ENCODE results near the gene SPATA24. TPM values are rescaled to one million over a fixed set of nuclear protein-coding genes. Genes with fewer than 3 reads are reported as not detected.

The SPATA24 gene
- total and polyA plus RNA-seq, 2 of the 13 experiments (the other 11 are each of a cell fraction or from before 2014, with no cell fraction given), result 6.0 to 11.1 TPM

- intact Hi-C loops (cut with micrococcal nuclease; ENCODE audit: unreplicated experiment), result no loop called here
- BruUV-seq (replicated peaks), result no TSS peak
- Histone ChIP-seq H3K79me2 (ENCODE audit: insufficient read depth, low read length) (peaks cover 16% of the 10 kb centered on the region), H3K9me3 (ENCODE audit: low read length) (no peaks in the 10 kb centered on the region), H3K27me3 (ENCODE audit: control insufficient read depth in 1 of 2, insufficient read depth in 2 of 2, low read length in 2 of 2) (no peaks in the 10 kb centered on the region; a peak in 1 of 5 replicates), H3K4me3 (replicated peaks in 1 of 3; ENCODE audit: insufficient read depth in 1 of 3, low read depth in 2 of 3, low read length in 3 of 3) (no peak overlapping the region), H3K27ac (ENCODE audit: extremely low read length, insufficient read depth, low read length) (no peak overlapping the region), H3K9ac (ENCODE audit: insufficient read depth, low read depth, low read length) (no peak overlapping the region), H4K20me1 (ENCODE audit: insufficient read depth, low read length) (no peaks in the 10 kb centered on the region), H2AFZ (ENCODE audit: low read length) (no peak overlapping the region), H3K36me3 (replicated peaks in 1 of 2; ENCODE audit: control insufficient read depth in 1 of 2, insufficient read depth in 2 of 2, low read length in 2 of 2) (no peaks in the 10 kb centered on the region), H3K4me2 (ENCODE audit: low read depth, low read length) (peak overlapping the region; percentile 92), H3K4me1 (ENCODE audit: insufficient read depth, low read length) (peaks cover 81% of the 10 kb centered on the region)
- ATAC-seq (no peak), DNase-seq (ENCODE audit: low spot score) (no peak), FAIRE-seq (peak; percentile 86)
- 13% methylated on average over 4 of the region's 5 CpGs for WGBS (ENCODE audit: low lambda C conversion rate)
- POLR2A ChIA-PET, result interaction anchor here (3.0 kb wide), 1 partner anchor 44 kb away, joined by 12 read pairs; the partner anchor contains the start of gene PAIP2
- in situ Hi-C loops (cut with HindIII; ENCODE audit: extremely low pct_ligation_motif_present, low pct_unique_long_range_greater_than_20kb), result no loop called here
- CTCF ChIA-PET (ENCODE audit: low intra/inter-chr PET ratio, low total read pairs), result interaction anchor here (1.3 to 1.9 kb wide), 2 partner anchors 16 to 128 kb away, joined by 4 to 6 read pairs; no protein-coding TSS in a partner anchor
- TF ChIP-seq ZXDC (CRISPR knock-in tag; IDR thresholded peaks at IDR 0.05), result no peak
- no peak for TF ChIP-seq USF2 (IDR thresholded peaks at IDR 0.05; ENCODE audit: low read depth, low read length)
- TF ChIP-seq USF2 (CRISPR knock-in tag; IDR thresholded peaks at IDR 0.05; ENCODE audit: borderline replicate concordance), result no peak
- peak; percentile 63 for TF ChIP-seq GATAD2A (CRISPR knock-in tag; IDR thresholded peaks at IDR 0.05)
- no peak for TF ChIP-seq ZNF879 (CRISPR knock-in tag; IDR thresholded peaks at IDR 0.05)
- no peak for TF ChIP-seq ZNF329 (CRISPR knock-in tag; IDR thresholded peaks at IDR 0.05; ENCODE audit: low read depth)
- TF ChIP-seq HBP1 (CRISPR knock-in tag; IDR thresholded peaks at IDR 0.05; ENCODE audit: low read depth), result no peak
- TF ChIP-seq ZNF282 (IDR thresholded peaks at IDR 0.05; ENCODE audit: partially characterized antibody), result no peak
- TF ChIP-seq ZNF724P (CRISPR knock-in tag; IDR thresholded peaks at IDR 0.05; ENCODE audit: borderline replicate concordance), result no peak
- no peak for TF ChIP-seq ZNF292 (CRISPR knock-in tag; IDR thresholded peaks at IDR 0.05; ENCODE audit: borderline replicate concordance, low read depth)
- TF ChIP-seq NR2C2 (CRISPR knock-in tag; IDR thresholded peaks at IDR 0.05; ENCODE audit: borderline replicate concordance), result peak; percentile 38; the same call in 1 of the 2 replicates
- TF ChIP-seq ZBTB43 (CRISPR knock-in tag; conservative IDR thresholded peaks at IDR 0.05), result no peak
- no peak for TF ChIP-seq NBN (conservative IDR thresholded peaks at IDR 0.05)
- no peak for TF ChIP-seq ZNF556 (CRISPR knock-in tag; IDR thresholded peaks at IDR 0.05; ENCODE audit: borderline replicate concordance)
- TF ChIP-seq FOXM1 (CRISPR knock-in tag; IDR thresholded peaks at IDR 0.05), result no peak
- TF ChIP-seq NFATC3 (CRISPR knock-in tag; IDR thresholded peaks at IDR 0.05), result no peak
Observed at GRCh38 chr5:139386050-139386438, 17.8 kb downstream of the SPATA24 start.

All from HepG2 (cell line).